ENCODE data around the gene PRM2. TPM values are rescaled to one million over a fixed set of nuclear protein-coding genes. Genes with fewer than 3 reads are reported as not detected.

Gene PRM2
- total RNA-seq, 2 donors from 2014 or later: not detected

DNA sequence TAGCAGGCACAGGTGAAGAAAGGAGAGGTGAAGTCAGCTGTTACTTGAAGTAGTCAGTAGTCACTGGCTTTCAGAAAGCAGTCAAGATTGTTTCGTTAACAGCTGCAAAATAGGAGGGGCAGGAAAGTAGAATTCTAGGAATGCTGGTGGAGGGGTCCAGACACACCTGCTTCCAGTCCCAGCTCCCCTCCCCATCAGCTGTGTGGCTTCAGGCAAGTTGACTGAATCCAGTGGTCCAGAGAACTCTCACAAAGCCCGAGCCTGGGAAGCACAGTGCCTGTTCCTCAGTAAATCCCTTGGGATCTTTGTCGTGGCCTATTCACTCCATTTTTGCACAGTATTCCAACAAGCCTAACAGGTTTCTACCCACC, 15.7 kb downstream of the PRM2 start:
- no peak overlapping the region for H3K4me3 ChIP-seq (ENCODE audit: low read length)
- H3K9me3 Mint-ChIP-seq: no peaks in the 10 kb centered on the region
- H3K36me3 Mint-ChIP-seq (ENCODE audit: low read depth): no peaks in the 10 kb centered on the region
- DNase-seq: peak; percentile 60
- no peak overlapping the region for H3K9ac ChIP-seq (ENCODE audit: extremely low read depth, low read length, poor library complexity, severe bottlenecking)
- H3K9me3 ChIP-seq (ENCODE audit: control insufficient read depth, low read length): no peaks in the 10 kb centered on the region
- no peaks in the 10 kb centered on the region for H3K4me1 ChIP-seq (ENCODE audit: control insufficient read depth, insufficient read depth, low read length)
- H3K4me3 Mint-ChIP-seq: no peak overlapping the region
- no peaks in the 10 kb centered on the region for H3K36me3 ChIP-seq (ENCODE audit: control insufficient read depth, insufficient read depth, low read length)
- no peak overlapping the region for H3K27ac ChIP-seq (ENCODE audit: low read depth, low read length)
- peaks cover 8% of the 10 kb centered on the region for H3K27me3 Mint-ChIP-seq (ENCODE audit: insufficient read depth)
- 71 to 83% methylated on average over 1 to 3 of the region's 3 CpGs for WGBS, 2 experiments (ENCODE audit: insufficient coverage in 1 of 2, insufficient read length in 1 of 2)
- H3K27me3 ChIP-seq (ENCODE audit: control insufficient read depth, insufficient read depth, low read length, poor library complexity, severe bottlenecking): no peaks in the 10 kb centered on the region
- TF ChIP-seq, protein P1, sequence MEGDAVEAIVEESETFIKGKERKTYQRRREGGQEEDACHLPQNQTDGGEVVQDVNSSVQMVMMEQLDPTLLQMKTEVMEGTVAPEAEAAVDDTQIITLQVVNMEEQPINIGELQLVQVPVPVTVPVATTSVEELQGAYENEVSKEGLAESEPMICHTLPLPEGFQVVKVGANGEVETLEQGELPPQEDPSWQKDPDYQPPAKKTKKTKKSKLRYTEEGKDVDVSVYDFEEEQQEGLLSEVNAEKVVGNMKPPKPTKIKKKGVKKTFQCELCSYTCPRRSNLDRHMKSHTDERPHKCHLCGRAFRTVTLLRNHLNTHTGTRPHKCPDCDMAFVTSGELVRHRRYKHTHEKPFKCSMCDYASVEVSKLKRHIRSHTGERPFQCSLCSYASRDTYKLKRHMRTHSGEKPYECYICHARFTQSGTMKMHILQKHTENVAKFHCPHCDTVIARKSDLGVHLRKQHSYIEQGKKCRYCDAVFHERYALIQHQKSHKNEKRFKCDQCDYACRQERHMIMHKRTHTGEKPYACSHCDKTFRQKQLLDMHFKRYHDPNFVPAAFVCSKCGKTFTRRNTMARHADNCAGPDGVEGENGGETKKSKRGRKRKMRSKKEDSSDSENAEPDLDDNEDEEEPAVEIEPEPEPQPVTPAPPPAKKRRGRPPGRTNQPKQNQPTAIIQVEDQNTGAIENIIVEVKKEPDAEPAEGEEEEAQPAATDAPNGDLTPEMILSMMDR (conservative IDR thresholded peaks at IDR 0.05): no peak
- H3K4me1 Mint-ChIP-seq: peaks cover 4% of the 10 kb centered on the region
- no peak overlapping the region for H3K27ac Mint-ChIP-seq

GRCh38 chr16:11259655-11260595, 16.4 kb downstream of the PRM2 start:
- Mint-ChIP-seq H3K27me3 (ENCODE audit: insufficient read depth) (peaks cover 8% of the 10 kb centered on the region), H3K27ac (no peak overlapping the region), H3K4me1 (peaks cover 4% of the 10 kb centered on the region), H3K9me3 (no peaks in the 10 kb centered on the region), H3K4me3 (no peak overlapping the region), H3K36me3 (ENCODE audit: low read depth) (no peaks in the 10 kb centered on the region)
- no peaks in the 10 kb centered on the region for H3K4me1 ChIP-seq (ENCODE audit: control insufficient read depth, insufficient read depth, low read length)
- TF ChIP-seq, protein P1 (conservative IDR thresholded peaks at IDR 0.05): no peak
- no peak overlapping the region for H3K9ac ChIP-seq (ENCODE audit: extremely low read depth, low read length, poor library complexity, severe bottlenecking)
- no peak for DNase-seq
- no peaks in the 10 kb centered on the region for H3K27me3 ChIP-seq (ENCODE audit: control insufficient read depth, insufficient read depth, low read length, poor library complexity, severe bottlenecking)
- 81 to 100% methylated on average over 7 to 12 of the region's 12 CpGs for WGBS, 2 experiments (ENCODE audit: insufficient coverage in 1 of 2, insufficient read length in 1 of 2)
- H3K9me3 ChIP-seq (ENCODE audit: control insufficient read depth, low read length): no peaks in the 10 kb centered on the region
- no peaks in the 10 kb centered on the region for H3K36me3 ChIP-seq (ENCODE audit: control insufficient read depth, insufficient read depth, low read length)
- H3K27ac ChIP-seq (ENCODE audit: low read depth, low read length): no peak overlapping the region
- H3K4me3 ChIP-seq (ENCODE audit: low read length): no peak overlapping the region

- no peak overlapping the region for H3K4me3 ChIP-seq (ENCODE audit: low read length)
- no peaks in the 10 kb centered on the region for H3K36me3 ChIP-seq (ENCODE audit: control insufficient read depth, insufficient read depth, low read length)
- TF ChIP-seq, protein P1 (conservative IDR thresholded peaks at IDR 0.05): no peak
- H3K9me3 ChIP-seq (ENCODE audit: control insufficient read depth, low read length): no peaks in the 10 kb centered on the region
- no peak overlapping the region for H3K9ac ChIP-seq (ENCODE audit: extremely low read depth, low read length, poor library complexity, severe bottlenecking)
- 89 to 92% methylated on average over 12 to 15 of the region's 15 CpGs for WGBS, 2 experiments (ENCODE audit: insufficient coverage in 1 of 2, insufficient read length in 1 of 2)
- H3K27ac ChIP-seq (ENCODE audit: low read depth, low read length): no peak overlapping the region
- Mint-ChIP-seq H3K9me3 (no peaks in the 10 kb centered on the region), H3K4me3 (no peak overlapping the region), H3K27ac (no peak overlapping the region), H3K27me3 (ENCODE audit: insufficient read depth) (peaks cover 8% of the 10 kb centered on the region), H3K4me1 (peaks cover 4% of the 10 kb centered on the region), H3K36me3 (ENCODE audit: low read depth) (no peaks in the 10 kb centered on the region)
- no peaks in the 10 kb centered on the region for H3K27me3 ChIP-seq (ENCODE audit: control insufficient read depth, insufficient read depth, low read length, poor library complexity, severe bottlenecking)
- DNase-seq: no peak
- H3K4me1 ChIP-seq (ENCODE audit: control insufficient read depth, insufficient read depth, low read length): no peaks in the 10 kb centered on the region
Observed at GRCh38 chr16:11258553-11259492, 17.5 kb downstream of the PRM2 start.

Measured in endodermal cell (in vitro differentiated cells).